ENCODE measurements around the gene SLC22A7.

SLC22A7 gene

GRCh38 chr6:43257367-43258145 is 40.5 kb upstream of the SLC22A7 start:
- Histone ChIP-seq H3K4me3 (ENCODE audit: low read depth in 1 of 5, low read length in 5 of 5) (no peak overlapping the region), H3K4me1 (ENCODE audit: control insufficient read depth in 5 of 5, insufficient read depth in 5 of 5, low read length in 5 of 5) (no peaks in the 10 kb centered on the region), H3K27me3 (ENCODE audit: control insufficient read depth in 5 of 5, insufficient read depth in 4 of 5, low read length in 5 of 5) (peaks cover 5 to 31% (median 24%) of the 10 kb centered on the region in 5 donors), H3K36me3 (ENCODE audit: control insufficient read depth in 5 of 5, insufficient read depth in 5 of 5, low read length in 5 of 5) (no peaks in the 10 kb centered on the region), H3K9me3 (ENCODE audit: control insufficient read depth in 5 of 5, low read length in 5 of 5) (no peaks in the 10 kb centered on the region), H3K9ac (ENCODE audit: low read length in 5 of 5) (no peak overlapping the region), H3K27ac (ENCODE audit: low read depth, low read length) (no peak overlapping the region)

GRCh38 chr6:43258180-43258579 is 39.9 kb upstream of the SLC22A7 start:
- Histone ChIP-seq H3K4me3 (ENCODE audit: low read depth in 1 of 5, low read length in 5 of 5) (no peak overlapping the region), H3K27me3 (ENCODE audit: control insufficient read depth in 5 of 5, insufficient read depth in 4 of 5, low read length in 5 of 5) (peaks cover 0 to 25% (median 18%) of the 10 kb centered on the region in 5 donors), H3K4me1 (ENCODE audit: control insufficient read depth in 5 of 5, insufficient read depth in 5 of 5, low read length in 5 of 5) (no peaks in the 10 kb centered on the region), H3K9ac (ENCODE audit: low read length in 5 of 5) (no peak overlapping the region), H3K27ac (ENCODE audit: low read depth, low read length) (no peak overlapping the region), H3K36me3 (ENCODE audit: control insufficient read depth in 5 of 5, insufficient read depth in 5 of 5, low read length in 5 of 5) (no peaks in the 10 kb centered on the region), H3K9me3 (ENCODE audit: control insufficient read depth in 5 of 5, low read length in 5 of 5) (no peaks in the 10 kb centered on the region)

- Histone ChIP-seq H3K4me3 (ENCODE audit: low read depth in 1 of 5, low read length in 5 of 5) (no peak overlapping the region), H3K9me3 (ENCODE audit: control insufficient read depth in 5 of 5, low read length in 5 of 5) (no peaks in the 10 kb centered on the region), H3K9ac (ENCODE audit: low read length in 5 of 5) (no peak overlapping the region), H3K27me3 (ENCODE audit: control insufficient read depth in 5 of 5, insufficient read depth in 4 of 5, low read length in 5 of 5) (peaks cover 0 to 25% (median 15%) of the 10 kb centered on the region in 5 donors), H3K27ac (ENCODE audit: low read depth, low read length) (no peak overlapping the region), H3K4me1 (ENCODE audit: control insufficient read depth in 5 of 5, insufficient read depth in 5 of 5, low read length in 5 of 5) (no peaks in the 10 kb centered on the region), H3K36me3 (ENCODE audit: control insufficient read depth in 5 of 5, insufficient read depth in 5 of 5, low read length in 5 of 5) (no peaks in the 10 kb centered on the region)
Measured at GRCh38 chr6:43258807-43259686, 39.0 kb upstream of the SLC22A7 start.

GRCh38 chr6:43260791-43261190 is 37.3 kb upstream of the SLC22A7 start:
- H3K4me1 ChIP-seq (ENCODE audit: control insufficient read depth in 5 of 5, insufficient read depth in 5 of 5, low read length in 5 of 5) = no peaks in the 10 kb centered on the region
- no peak overlapping the region for H3K9ac ChIP-seq (ENCODE audit: low read length in 5 of 5)
- no peak overlapping the region for H3K27ac ChIP-seq (ENCODE audit: low read depth, low read length)
- peaks cover 0 to 15% (median 9%) of the 10 kb centered on the region in 5 donors for H3K27me3 ChIP-seq (ENCODE audit: control insufficient read depth in 5 of 5, insufficient read depth in 4 of 5, low read length in 5 of 5)
- H3K4me3 ChIP-seq (ENCODE audit: low read depth in 1 of 5, low read length in 5 of 5) = no peak overlapping the region
- H3K9me3 ChIP-seq (ENCODE audit: control insufficient read depth in 5 of 5, low read length in 5 of 5) = no peaks in the 10 kb centered on the region
- H3K36me3 ChIP-seq (ENCODE audit: control insufficient read depth in 5 of 5, insufficient read depth in 5 of 5, low read length in 5 of 5) = no peaks in the 10 kb centered on the region

- H3K27ac ChIP-seq (ENCODE audit: low read depth, low read length) = no peak overlapping the region
- H3K4me3 ChIP-seq (ENCODE audit: low read depth in 1 of 5, low read length in 5 of 5) = no peak overlapping the region
- H3K9me3 ChIP-seq (ENCODE audit: control insufficient read depth in 5 of 5, low read length in 5 of 5) = no peaks in the 10 kb centered on the region
- peaks cover 0 to 15% (median 8%) of the 10 kb centered on the region in 5 donors for H3K27me3 ChIP-seq (ENCODE audit: control insufficient read depth in 5 of 5, insufficient read depth in 4 of 5, low read length in 5 of 5)
- H3K4me1 ChIP-seq (ENCODE audit: control insufficient read depth in 5 of 5, insufficient read depth in 5 of 5, low read length in 5 of 5) = no peaks in the 10 kb centered on the region
- no peak overlapping the region for H3K9ac ChIP-seq (ENCODE audit: low read length in 5 of 5)
- no peaks in the 10 kb centered on the region for H3K36me3 ChIP-seq (ENCODE audit: control insufficient read depth in 5 of 5, insufficient read depth in 5 of 5, low read length in 5 of 5)
Measured at GRCh38 chr6:43261198-43261597, 36.9 kb upstream of the SLC22A7 start.

- Histone ChIP-seq H3K36me3 (ENCODE audit: control insufficient read depth in 5 of 5, insufficient read depth in 5 of 5, low read length in 5 of 5) (no peaks in the 10 kb centered on the region), H3K9me3 (ENCODE audit: control insufficient read depth in 5 of 5, low read length in 5 of 5) (no peaks in the 10 kb centered on the region), H3K9ac (ENCODE audit: low read length in 5 of 5) (no peak overlapping the region), H3K27ac (ENCODE audit: low read depth, low read length) (no peak overlapping the region), H3K4me1 (ENCODE audit: control insufficient read depth in 5 of 5, insufficient read depth in 5 of 5, low read length in 5 of 5) (no peaks in the 10 kb centered on the region), H3K4me3 (ENCODE audit: low read depth in 1 of 5, low read length in 5 of 5) (no peak overlapping the region), H3K27me3 (ENCODE audit: control insufficient read depth in 5 of 5, insufficient read depth in 4 of 5, low read length in 5 of 5) (peaks cover 0 to 9% (median 3%) of the 10 kb centered on the region in 5 donors)
Measured at GRCh38 chr6:43262000-43262779, 35.9 kb upstream of the SLC22A7 start.

- Histone ChIP-seq H3K9ac (ENCODE audit: low read length in 5 of 5) (no peak overlapping the region), H3K4me1 (ENCODE audit: control insufficient read depth in 5 of 5, insufficient read depth in 5 of 5, low read length in 5 of 5) (peaks cover 0 to 2% (median 0%) of the 10 kb centered on the region in 5 donors), H3K9me3 (ENCODE audit: control insufficient read depth in 5 of 5, low read length in 5 of 5) (no peaks in the 10 kb centered on the region)
Measured at GRCh38 chr6:43262780-43263313, 35.2 kb upstream of the SLC22A7 start.

GRCh38 chr6:43263314-43264178 is 34.5 kb upstream of the SLC22A7 start:
- Histone ChIP-seq H3K4me1 (ENCODE audit: control insufficient read depth in 5 of 5, insufficient read depth in 5 of 5, low read length in 5 of 5) (peaks cover 2 to 8% (median 5%) of the 10 kb centered on the region in 5 donors), H3K9ac (ENCODE audit: low read length in 5 of 5) (no peak overlapping the region), H3K27me3 (ENCODE audit: control insufficient read depth in 5 of 5, insufficient read depth in 4 of 5, low read length in 5 of 5) (peaks cover 0 to 6% (median 0%) of the 10 kb centered on the region in 5 donors), H3K9me3 (ENCODE audit: control insufficient read depth in 5 of 5, low read length in 5 of 5) (no peaks in the 10 kb centered on the region), H3K27ac (ENCODE audit: low read depth, low read length) (no peak overlapping the region), H3K36me3 (ENCODE audit: control insufficient read depth in 5 of 5, insufficient read depth in 5 of 5, low read length in 5 of 5) (no peaks in the 10 kb centered on the region), H3K4me3 (ENCODE audit: low read depth in 1 of 5, low read length in 5 of 5) (no peak overlapping the region)

More at GRCh38 chr6:43262780-43263313, 35.2 kb upstream of the SLC22A7 start:
- Histone ChIP-seq H3K27ac (ENCODE audit: low read depth, low read length) (no peak overlapping the region), H3K27me3 (ENCODE audit: control insufficient read depth in 5 of 5, insufficient read depth in 4 of 5, low read length in 5 of 5) (peaks cover 0 to 4% (median 2%) of the 10 kb centered on the region in 5 donors), H3K36me3 (ENCODE audit: control insufficient read depth in 5 of 5, insufficient read depth in 5 of 5, low read length in 5 of 5) (no peaks in the 10 kb centered on the region), H3K4me3 (ENCODE audit: low read depth in 1 of 5, low read length in 5 of 5) (no peak overlapping the region)

- Histone ChIP-seq H3K27me3 (ENCODE audit: control insufficient read depth in 5 of 5, insufficient read depth in 4 of 5, low read length in 5 of 5) (peaks cover 0 to 11% (median 5%) of the 10 kb centered on the region in 5 donors), H3K9me3 (ENCODE audit: control insufficient read depth in 5 of 5, low read length in 5 of 5) (no peaks in the 10 kb centered on the region), H3K4me1 (ENCODE audit: control insufficient read depth in 5 of 5, insufficient read depth in 5 of 5, low read length in 5 of 5) (peaks cover 2 to 18% (median 15%) of the 10 kb centered on the region in 5 donors), H3K27ac (ENCODE audit: low read depth, low read length) (no peak overlapping the region), H3K4me3 (ENCODE audit: low read depth in 1 of 5, low read length in 5 of 5) (no peak overlapping the region), H3K36me3 (ENCODE audit: control insufficient read depth in 5 of 5, insufficient read depth in 5 of 5, low read length in 5 of 5) (no peaks in the 10 kb centered on the region), H3K9ac (ENCODE audit: low read length in 5 of 5) (no peak overlapping the region)
Measured at GRCh38 chr6:43264599-43265145, 33.4 kb upstream of the SLC22A7 start.

All from subcutaneous abdominal adipose tissue (tissue), 5 donors.